ENCODE measurements around the gene HPF1. TPM values are rescaled to one million over a fixed set of nuclear protein-coding genes. Genes with fewer than 3 reads are reported as not detected.

The HPF1 gene
- total and polyA plus RNA-seq, 4 donors = 18.0 to 28.9 (median 19.5) TPM

GRCh38 chr4:169791527-169792156 is 33.9 kb upstream of the HPF1 start:
- Histone ChIP-seq H3K4me1 (ENCODE audit: control insufficient read depth in 5 of 5, insufficient read depth in 5 of 5, low read length in 5 of 5) (peaks cover 0 to 4% (median 0%) of the 10 kb centered on the region in 5 donors), H3K27ac (ENCODE audit: low read depth in 1 of 2, low read length in 1 of 2) (no peak overlapping the region), H3K36me3 (ENCODE audit: control insufficient read depth in 4 of 4, insufficient read depth in 4 of 4, low read length in 4 of 4) (no peaks in the 10 kb centered on the region), H3K4me3 (no peak overlapping the region), H3K27me3 (ENCODE audit: control insufficient read depth in 3 of 3, insufficient read depth in 3 of 3, low read length in 2 of 3) (peaks cover 0 to 24% (median 7%) of the 10 kb centered on the region in 3 donors), H3K9ac (ENCODE audit: insufficient read depth in 1 of 2, low read length in 2 of 2) (peak overlapping the region; percentile 19 to 38), H3K9me3 (ENCODE audit: control insufficient read depth in 4 of 4, insufficient read depth in 3 of 4, low read length in 3 of 4) (no peaks in the 10 kb centered on the region)
- peak; percentile 2 for TF ChIP-seq CTCF (IDR thresholded peaks at IDR 0.05; ENCODE audit: control extremely low read depth, extremely low read depth)
- 8% methylated on average over 29 of the region's 29 CpGs for WGBS, 2 donors
- ATAC-seq (ENCODE audit: insufficient read depth, low FRiP score) (peak; percentile 39), DNase-seq (peak; percentile 80 to 88 (median 85))

GRCh38 chr4:169791062-169791461 is 33.3 kb upstream of the HPF1 start:
- WGBS, 2 donors = 54 to 58% methylated on average over 2 of the region's 2 CpGs
- DNase-seq = no peak
- Histone ChIP-seq H3K4me3 (no peak overlapping the region), H3K9me3 (ENCODE audit: control insufficient read depth in 4 of 4, insufficient read depth in 3 of 4, low read length in 3 of 4) (no peaks in the 10 kb centered on the region), H3K4me1 (ENCODE audit: control insufficient read depth in 5 of 5, insufficient read depth in 5 of 5, low read length in 5 of 5) (peaks cover 0 to 4% (median 0%) of the 10 kb centered on the region in 5 donors), H3K27me3 (ENCODE audit: control insufficient read depth in 3 of 3, insufficient read depth in 3 of 3, low read length in 2 of 3) (peaks cover 0 to 26% (median 7%) of the 10 kb centered on the region in 3 donors), H3K36me3 (ENCODE audit: control insufficient read depth in 4 of 4, insufficient read depth in 4 of 4, low read length in 4 of 4) (no peaks in the 10 kb centered on the region), H3K9ac (ENCODE audit: insufficient read depth in 1 of 2, low read length in 2 of 2) (no peak overlapping the region), H3K27ac (ENCODE audit: low read depth in 1 of 2, low read length in 1 of 2) (no peak overlapping the region)
- no peak for TF ChIP-seq CTCF (IDR thresholded peaks at IDR 0.05; ENCODE audit: control extremely low read depth, extremely low read depth)
- no peak for ATAC-seq (ENCODE audit: insufficient read depth, low FRiP score)

- Histone ChIP-seq H3K27me3 (ENCODE audit: control insufficient read depth in 3 of 3, insufficient read depth in 3 of 3, low read length in 2 of 3) (peaks cover 0 to 6% (median 2%) of the 10 kb centered on the region in 3 donors), H3K9me3 (ENCODE audit: control insufficient read depth in 4 of 4, insufficient read depth in 3 of 4, low read length in 3 of 4) (peaks cover 0 to 4% (median 0%) of the 10 kb centered on the region in 4 donors), H3K9ac (ENCODE audit: insufficient read depth in 1 of 2, low read length in 2 of 2) (no peak overlapping the region), H3K36me3 (ENCODE audit: control insufficient read depth in 4 of 4, insufficient read depth in 4 of 4, low read length in 4 of 4) (no peaks in the 10 kb centered on the region), H3K27ac (ENCODE audit: low read depth in 1 of 2, low read length in 1 of 2) (no peak overlapping the region), H3K4me3 (no peak overlapping the region), H3K4me1 (ENCODE audit: control insufficient read depth in 5 of 5, insufficient read depth in 5 of 5, low read length in 5 of 5) (peaks cover 0 to 18% (median 2%) of the 10 kb centered on the region in 5 donors)
- no peak for TF ChIP-seq CTCF (IDR thresholded peaks at IDR 0.05; ENCODE audit: control extremely low read depth, extremely low read depth)
- peak; percentile 34 for ATAC-seq (ENCODE audit: insufficient read depth, low FRiP score)
- peak; percentile 33 to 59 (median 54) for DNase-seq
- 26 to 37% methylated on average over 52 to 58 of the region's 58 CpGs for WGBS, 2 donors
These were observed 17.0 kb upstream of the HPF1 start for GRCh38 chr4:169774466-169775445.

Data from lung (tissue), 12 donors.